OCI-LY1 (cell line): ENCODE data around the gene LYL1.

Experiments used
- H2AFZ ChIP-seq: fragments of 200-600 bp; sonication (generic), shearing (Covaris generic); 2 replicates; pipeline ENCODE4 v1.6.0; 2014; ENCODE audit warnings: antibody characterized with exemption, mild to moderate bottlenecking, low read length
- H3F3A ChIP-seq: fragments of 200-600 bp; sonication (generic), shearing (Covaris generic); 2 replicates; pipeline ENCODE4 v1.6.0; 2014; ENCODE audit warnings: mild to moderate bottlenecking, antibody characterized with exemption, low read length, moderate library complexity; ENCODE audit not compliant: insufficient read depth
- H3K27ac ChIP-seq: fragments of 200-600 bp; sonication (generic); 2 replicates; pipeline ENCODE4 v1.5.1; 2014; ENCODE audit warnings: low read length, mixed run types, mild to moderate bottlenecking, low read depth; ENCODE audit not compliant: poor library complexity, severe bottlenecking
- H3K27me3 ChIP-seq: fragments of 200-600 bp; sonication (generic); 2 replicates; pipeline ENCODE4 v1.6.0; 2014; ENCODE audit warnings: antibody characterized with exemption, mild to moderate bottlenecking, low read length, moderate library complexity; ENCODE audit not compliant: insufficient read depth
- H3K36me3 ChIP-seq: fragments of 200-600 bp; sonication (generic); 2 replicates; pipeline ENCODE4 v1.6.1; 2014; ENCODE audit warnings: mild to moderate bottlenecking, antibody characterized with exemption, low read length, moderate library complexity, mixed read lengths; ENCODE audit not compliant: insufficient read depth
- H3K4me1 ChIP-seq: fragments of 200-600 bp; sonication (generic); 2 replicates; pipeline ENCODE4 v1.5.1; 2014; ENCODE audit warnings: mild to moderate bottlenecking, low read length, moderate library complexity; ENCODE audit not compliant: insufficient read depth, severe bottlenecking
- H3K4me2 ChIP-seq: fragments of 200-600 bp; sonication (generic), shearing (Covaris generic); 2 replicates; pipeline ENCODE4 v1.6.1; 2014; ENCODE audit warnings: low read length
- H3K4me3 ChIP-seq: fragments of 200-600 bp; sonication (generic); 2 replicates; pipeline ENCODE4 v1.5.1; 2014; ENCODE audit warnings: low read length, low read depth, mild to moderate bottlenecking, mixed read lengths; ENCODE audit not compliant: poor library complexity, severe bottlenecking
- H3K79me2 ChIP-seq: fragments of 200-600 bp; shearing (Covaris generic); 2 replicates; pipeline ENCODE4 v1.6.1; 2016; ENCODE audit warnings: mixed run types, low read length, mixed read lengths; ENCODE audit not compliant: insufficient read depth
- H3K9ac ChIP-seq: fragments of 200-600 bp; sonication (generic), shearing (Covaris generic); 2 replicates; pipeline ENCODE4 v1.6.1; 2014; ENCODE audit warnings: mild to moderate bottlenecking, low read length, mixed read lengths
- H3K9me2 ChIP-seq: fragments of 200-600 bp; sonication (generic), shearing (Covaris generic); 2 replicates; pipeline ENCODE4 v1.6.1; 2014; ENCODE audit warnings: low read depth, mild to moderate bottlenecking, low read length, mixed read lengths
- H3K9me3 ChIP-seq: fragments of 200-600 bp; shearing (Covaris generic); 2 replicates; pipeline ENCODE4 v1.6.1; 2014; ENCODE audit warnings: low read length, mixed read lengths
- H4K20me1 ChIP-seq: fragments of 200-600 bp; sonication (generic), shearing (Covaris generic); 2 replicates; pipeline ENCODE4 v1.6.0; 2016; ENCODE audit warnings: mild to moderate bottlenecking, low read length; ENCODE audit not compliant: insufficient read depth
- EZH2 ChIP-seq: fragments of 200-600 bp; sonication (generic), shearing (Covaris generic); IDR thresholded peaks from 2 replicates; pipeline ENCODE4 v1.8.0; 2017; ENCODE audit warnings: borderline replicate concordance, mixed run types, mild to moderate bottlenecking, antibody characterized with exemption, low read length, moderate library complexity, mixed read lengths
- TF ChIP-seq, protein P1 (sequence below): fragments of 200-600 bp; sonication (generic), shearing (Covaris generic); IDR thresholded peaks from 2 replicates; pipeline ENCODE4 v1.5.1; 2017; ENCODE audit warnings: mild to moderate bottlenecking, antibody characterized with exemption, low read length, moderate library complexity, mixed read lengths

The LYL1 gene

DNA sequence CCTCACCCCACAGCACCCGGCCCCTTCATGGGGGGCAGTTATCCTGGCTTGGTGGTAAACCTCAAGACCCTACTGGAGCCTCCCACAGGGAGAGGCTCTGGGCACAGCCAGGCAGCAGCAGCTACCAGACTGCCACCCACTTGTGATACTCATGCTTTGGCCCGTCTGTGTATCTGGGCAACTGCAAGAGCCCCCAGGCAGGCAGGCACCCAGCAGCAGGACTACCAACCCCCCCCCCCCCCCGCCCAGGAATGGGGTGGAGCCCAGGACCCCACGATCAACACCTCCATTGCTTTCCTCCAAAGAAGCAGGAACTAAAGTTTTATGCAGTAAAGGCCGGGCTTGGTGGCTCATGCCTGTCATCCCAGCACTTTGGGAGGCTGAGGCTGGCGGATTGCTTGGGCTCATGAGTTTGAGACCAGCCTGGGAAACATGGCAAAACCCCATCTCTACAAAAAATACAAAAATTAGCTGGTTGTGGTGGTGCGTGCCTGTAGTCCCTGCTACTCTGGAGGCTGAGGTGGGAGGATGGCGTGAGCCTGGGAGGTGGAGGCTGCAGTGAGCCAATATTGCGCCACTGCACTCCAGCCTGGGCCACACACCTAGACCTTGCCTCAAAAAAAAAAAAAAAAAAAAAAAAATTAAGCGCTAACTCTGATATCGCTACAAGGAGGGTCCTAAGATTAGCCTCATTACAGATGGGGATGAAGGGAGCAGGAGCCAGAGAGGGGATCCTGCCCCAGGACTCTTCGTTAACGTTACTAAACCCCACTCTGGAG, 1.1 kb upstream of the LYL1 start:
- peak overlapping the region; percentile 91 for H3K9ac ChIP-seq
- H3K27me3 ChIP-seq, result no peaks in the 10 kb centered on the region; the same call in 1 of the 2 replicates
- peak overlapping the region; percentile 98 for H3K27ac ChIP-seq
- peak overlapping the region; percentile 80 for H3K4me3 ChIP-seq
- no peak overlapping the region for H2AFZ ChIP-seq
- H3K4me2 ChIP-seq, result peak overlapping the region; percentile 92
- no peaks in the 10 kb centered on the region for H3K79me2 ChIP-seq
- TF ChIP-seq EZH2, result no peak
- TF ChIP-seq, protein P1, sequence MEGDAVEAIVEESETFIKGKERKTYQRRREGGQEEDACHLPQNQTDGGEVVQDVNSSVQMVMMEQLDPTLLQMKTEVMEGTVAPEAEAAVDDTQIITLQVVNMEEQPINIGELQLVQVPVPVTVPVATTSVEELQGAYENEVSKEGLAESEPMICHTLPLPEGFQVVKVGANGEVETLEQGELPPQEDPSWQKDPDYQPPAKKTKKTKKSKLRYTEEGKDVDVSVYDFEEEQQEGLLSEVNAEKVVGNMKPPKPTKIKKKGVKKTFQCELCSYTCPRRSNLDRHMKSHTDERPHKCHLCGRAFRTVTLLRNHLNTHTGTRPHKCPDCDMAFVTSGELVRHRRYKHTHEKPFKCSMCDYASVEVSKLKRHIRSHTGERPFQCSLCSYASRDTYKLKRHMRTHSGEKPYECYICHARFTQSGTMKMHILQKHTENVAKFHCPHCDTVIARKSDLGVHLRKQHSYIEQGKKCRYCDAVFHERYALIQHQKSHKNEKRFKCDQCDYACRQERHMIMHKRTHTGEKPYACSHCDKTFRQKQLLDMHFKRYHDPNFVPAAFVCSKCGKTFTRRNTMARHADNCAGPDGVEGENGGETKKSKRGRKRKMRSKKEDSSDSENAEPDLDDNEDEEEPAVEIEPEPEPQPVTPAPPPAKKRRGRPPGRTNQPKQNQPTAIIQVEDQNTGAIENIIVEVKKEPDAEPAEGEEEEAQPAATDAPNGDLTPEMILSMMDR, result no peak
- 0 out of 2 replicates have a peak, but pooled peaks cover 3% of the 10 kb centered on the region for H3F3A ChIP-seq
- H3K9me2 ChIP-seq, result no peaks in the 10 kb centered on the region
- H4K20me1 ChIP-seq, result no peaks in the 10 kb centered on the region
- no peaks in the 10 kb centered on the region for H3K9me3 ChIP-seq
- peaks cover 15% of the 10 kb centered on the region; the same call in 1 of the 2 replicates for H3K36me3 ChIP-seq
- peaks cover 74% of the 10 kb centered on the region for H3K4me1 ChIP-seq

DNA sequence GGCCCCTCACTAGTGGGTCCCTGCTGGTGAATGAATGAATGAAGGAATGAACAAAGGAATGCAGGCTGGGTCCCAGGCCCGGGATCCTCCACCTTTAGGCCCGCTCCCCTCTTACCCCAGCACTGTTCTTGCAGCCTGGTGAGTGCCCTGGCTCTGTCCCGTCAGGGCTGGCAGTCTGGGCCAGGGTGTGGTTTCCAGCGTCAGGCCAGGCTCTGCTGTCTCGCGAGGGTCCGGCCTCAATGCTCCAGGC, 317 bp downstream of the LYL1 start:
- Histone ChIP-seq H3K79me2 (no peaks in the 10 kb centered on the region), H3K27ac (peak overlapping the region; percentile 98), H3K4me1 (peaks cover 78% of the 10 kb centered on the region), H3K27me3 (no peaks in the 10 kb centered on the region; the same call in 1 of the 2 replicates), H3K9me2 (no peaks in the 10 kb centered on the region), H3K36me3 (peaks cover 12% of the 10 kb centered on the region; the same call in 1 of the 2 replicates), H2AFZ (no peak overlapping the region), H3K9ac (peak overlapping the region; percentile 69), H4K20me1 (no peaks in the 10 kb centered on the region), H3K4me3 (peak overlapping the region; percentile 62), H3K9me3 (no peaks in the 10 kb centered on the region), H3F3A (0 out of 2 replicates have a peak, but pooled peaks cover 3% of the 10 kb centered on the region), H3K4me2 (peak overlapping the region; percentile 62)
- TF ChIP-seq, protein P1, result no peak
- no peak for TF ChIP-seq EZH2

DNA sequence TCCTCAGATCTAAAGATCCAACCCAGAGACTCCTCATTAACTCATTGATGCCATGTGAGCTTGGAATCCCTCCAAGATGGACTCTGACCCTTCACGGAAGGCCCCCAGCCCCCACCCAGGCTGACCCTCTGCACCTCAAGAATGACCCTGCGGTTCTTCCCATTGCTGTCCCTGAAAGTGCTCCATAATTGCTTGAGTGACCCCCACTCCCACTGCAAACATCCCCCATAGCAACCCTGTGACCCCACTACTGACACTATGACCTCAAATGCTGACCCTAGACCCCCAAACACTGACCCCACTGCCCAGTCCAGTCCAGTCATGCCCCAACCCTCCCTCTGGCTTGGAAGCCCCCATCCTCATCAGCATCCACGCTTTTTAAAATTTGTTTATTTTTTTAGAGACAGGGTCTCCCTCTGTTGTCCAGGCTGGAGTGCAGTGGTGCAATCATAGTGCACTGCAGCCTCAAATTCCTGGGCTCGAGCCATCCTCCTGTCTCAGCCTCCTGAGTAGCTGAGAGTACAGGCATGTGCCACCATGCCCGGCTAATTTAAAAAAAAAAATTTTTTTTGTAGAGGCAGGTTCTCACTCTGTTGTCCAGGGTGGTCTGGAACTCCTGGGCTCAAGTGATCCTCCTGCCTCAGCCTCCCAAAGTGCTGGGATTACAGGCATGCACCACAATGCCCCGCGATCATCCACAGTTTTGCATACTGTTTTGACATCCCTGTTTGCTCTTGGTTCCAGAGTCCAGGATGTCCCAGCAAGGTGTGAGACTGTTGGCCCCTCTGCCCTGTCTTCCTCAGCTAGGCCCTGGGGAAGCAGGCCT, 855 bp downstream of the LYL1 start:
- H3F3A ChIP-seq, result 0 out of 2 replicates have a peak, but pooled peaks cover 3% of the 10 kb centered on the region
- peaks cover 11% of the 10 kb centered on the region; the same call in 1 of the 2 replicates for H3K36me3 ChIP-seq
- H3K9me3 ChIP-seq, result no peaks in the 10 kb centered on the region
- H3K9me2 ChIP-seq, result no peaks in the 10 kb centered on the region
- H4K20me1 ChIP-seq, result no peaks in the 10 kb centered on the region
- peak overlapping the region; percentile 98 for H3K27ac ChIP-seq
- TF ChIP-seq EZH2, result no peak
- TF ChIP-seq, protein P1, result no peak
- peak overlapping the region; percentile 62 for H3K4me3 ChIP-seq
- H3K79me2 ChIP-seq, result no peaks in the 10 kb centered on the region
- peaks cover 78% of the 10 kb centered on the region for H3K4me1 ChIP-seq
- H3K9ac ChIP-seq, result peak overlapping the region; percentile 69
- H3K27me3 ChIP-seq, result no peaks in the 10 kb centered on the region; the same call in 1 of the 2 replicates
- no peak overlapping the region for H2AFZ ChIP-seq
- peak overlapping the region; percentile 62 for H3K4me2 ChIP-seq
